K562 (cell line): ENCODE data around the gene ASB6. TPM values are rescaled to one million over a fixed set of nuclear protein-coding genes. Genes with fewer than 3 reads are reported as not detected.

Source experiments
- CBFA2T2 ChIP-seq: fragments of 450-650 bp; conservative IDR thresholded peaks from 2 replicates; pipeline ENCODE4 v1.6.1; 2017; ENCODE audit warnings: mild to moderate bottlenecking
- EGR1 ChIP-seq: fragments of 450-650 bp; conservative IDR thresholded peaks from 2 replicates; pipeline ENCODE4 v1.6.1; 2017; ENCODE audit warnings: mild to moderate bottlenecking
- EP300 ChIP-seq: IDR thresholded peaks from 2 replicates; pipeline ENCODE4 v1.6.1; 2012; ENCODE audit warnings: low read length, improper control_type of control experiment
- FOXP1 ChIP-seq: sonication (generic); formaldehyde crosslinking; IDR thresholded peaks from 2 replicates; pipeline ENCODE4 v1.8.0; 2022; ENCODE audit warnings: mild to moderate bottlenecking, missing genetic modification reagents
- MTA3 ChIP-seq: fragments of 450-650 bp; formaldehyde crosslinking; IDR thresholded peaks from 2 replicates; pipeline ENCODE4 v1.6.1; 2017; ENCODE audit warnings: mild to moderate bottlenecking, borderline replicate concordance
- SMARCA4 ChIP-seq: fragments of 450-650 bp; IDR thresholded peaks from 2 replicates; pipeline ENCODE4 v1.6.1; 2016
- ZNF436 ChIP-seq: fragments of 250-450, 450-650 bp; sonication (Bioruptor Pico); formaldehyde crosslinking; IDR thresholded peaks from 2 replicates; pipeline ENCODE4 v1.7.0; 2020; ENCODE audit warnings: mild to moderate bottlenecking
- ZNF79 ChIP-seq: fragments of 250-450 bp; sonication (Bioruptor Pico); IDR thresholded peaks from 2 replicates; pipeline ENCODE4 v1.4.0; 2020; ENCODE audit warnings: low read depth, mild to moderate bottlenecking, moderate library complexity
- polyA plus RNA-seq, 8 experiments: library from polyadenylated mRNA; depleted of rRNA in 4 of 8; stranded (reverse) in 5 of 8; unstranded in 3 of 8; fragments of >200 nt; fragmentation: Nextera tagmentation in 2 of 8; fragmentation: Illumina TruSeq in 1 of 8; extraction: Ambion mirVana in 2 of 8; extraction: Trizol in 1 of 8; gene quantifications; 2 replicates each; pipeline versions ENCODE4 v1.2.1 to v1.2.3, GENCODE V29; 2011 to 2014; ENCODE audit warnings: inconsistent platforms in 1 of 8, missing spikeins in 1 of 8
- total RNA-seq, 7 experiments: library from RNA; depleted of rRNA in 6 of 7; stranded (reverse); fragments of >200 nt in 6 of 7; fragmentation: Illumina TruSeq in 2 of 7; extraction: Trizol in 2 of 7; gene quantifications; 2 replicates each; pipeline versions ENCODE4 v1.2.1 to v1.2.3, GENCODE V29; 2011 to 2021; ENCODE audit warnings: low replicate concordance in 1 of 7
- TF ChIP-seq, protein P1 (sequence below): IDR thresholded peaks from 3 replicates; pipeline ENCODE4 v1.6.1; 2011; ENCODE audit warnings: borderline replicate concordance, mild to moderate bottlenecking; ENCODE audit not compliant: insufficient read length, insufficient read depth
- TF ChIP-seq, protein P2 (sequence below): fragments of 250-450 bp; sonication (Bioruptor Pico); IDR thresholded peaks from 2 replicates; pipeline ENCODE4 v1.4.0; 2020
- TF ChIP-seq, protein P3 (sequence below): sonication (generic); formaldehyde crosslinking; IDR thresholded peaks from 2 replicates; pipeline ENCODE4 v1.9.0; 2022; ENCODE audit warnings: mild to moderate bottlenecking, missing genetic modification reagents

Gene ASB6
- total and polyA plus RNA-seq, 9 of the 15 experiments (the other 6 are each of a cell fraction or from before 2014, with no cell fraction given), result 0.92 to 17.8 (median 11.3) TPM

DNA sequence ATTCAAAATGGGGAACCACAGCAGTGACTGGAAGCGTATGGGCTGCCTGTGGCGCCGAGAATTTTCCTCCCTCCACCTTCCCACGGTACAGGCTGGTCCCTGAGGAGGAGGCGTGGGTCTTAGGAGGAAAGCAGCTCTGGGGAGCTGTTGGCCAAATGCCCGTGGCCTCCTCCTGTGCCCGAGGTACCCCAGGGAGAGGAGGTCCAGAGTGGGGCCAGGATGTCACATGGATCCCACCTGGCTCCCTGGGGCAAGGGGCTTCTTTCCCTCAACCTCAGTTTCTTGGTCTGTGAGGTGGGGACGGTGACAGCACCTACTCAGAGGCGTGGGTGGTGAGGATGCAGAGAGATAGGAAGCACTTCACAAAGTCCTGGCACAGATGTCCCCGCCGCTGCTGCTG is 40.0 kb upstream of the ASB6 start (continued):
- TF ChIP-seq, protein P1, sequence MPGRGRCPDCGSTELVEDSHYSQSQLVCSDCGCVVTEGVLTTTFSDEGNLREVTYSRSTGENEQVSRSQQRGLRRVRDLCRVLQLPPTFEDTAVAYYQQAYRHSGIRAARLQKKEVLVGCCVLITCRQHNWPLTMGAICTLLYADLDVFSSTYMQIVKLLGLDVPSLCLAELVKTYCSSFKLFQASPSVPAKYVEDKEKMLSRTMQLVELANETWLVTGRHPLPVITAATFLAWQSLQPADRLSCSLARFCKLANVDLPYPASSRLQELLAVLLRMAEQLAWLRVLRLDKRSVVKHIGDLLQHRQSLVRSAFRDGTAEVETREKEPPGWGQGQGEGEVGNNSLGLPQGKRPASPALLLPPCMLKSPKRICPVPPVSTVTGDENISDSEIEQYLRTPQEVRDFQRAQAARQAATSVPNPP, result no peak
- TF ChIP-seq ZNF436 (CRISPR knock-in tag), result no peak
- TF ChIP-seq MTA3, result no peak
- TF ChIP-seq EGR1, result peak; percentile 67
- TF ChIP-seq, protein P2, sequence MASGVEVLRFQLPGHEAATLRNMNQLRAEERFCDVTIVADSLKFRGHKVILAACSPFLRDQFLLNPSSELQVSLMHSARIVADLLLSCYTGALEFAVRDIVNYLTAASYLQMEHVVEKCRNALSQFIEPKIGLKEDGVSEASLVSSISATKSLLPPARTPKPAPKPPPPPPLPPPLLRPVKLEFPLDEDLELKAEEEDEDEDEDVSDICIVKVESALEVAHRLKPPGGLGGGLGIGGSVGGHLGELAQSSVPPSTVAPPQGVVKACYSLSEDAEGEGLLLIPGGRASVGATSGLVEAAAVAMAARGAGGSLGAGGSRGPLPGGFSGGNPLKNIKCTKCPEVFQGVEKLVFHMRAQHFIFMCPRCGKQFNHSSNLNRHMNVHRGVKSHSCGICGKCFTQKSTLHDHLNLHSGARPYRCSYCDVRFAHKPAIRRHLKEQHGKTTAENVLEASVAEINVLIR, result no peak
- no peak for TF ChIP-seq ZNF79
- no peak for TF ChIP-seq EP300
- TF ChIP-seq, protein P3, sequence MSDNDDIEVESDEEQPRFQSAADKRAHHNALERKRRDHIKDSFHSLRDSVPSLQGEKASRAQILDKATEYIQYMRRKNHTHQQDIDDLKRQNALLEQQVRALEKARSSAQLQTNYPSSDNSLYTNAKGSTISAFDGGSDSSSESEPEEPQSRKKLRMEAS (CRISPR knock-in tag), result peak; percentile 35; the same call in 1 of the 2 replicates
- peak; percentile 66; the same call in 1 of the 2 replicates for TF ChIP-seq FOXP1
- no peak for TF ChIP-seq SMARCA4
- TF ChIP-seq CBFA2T2, result no peak
- TF ChIP-seq, all 486 proteins: peak for 5
